ENCODE measurements around the gene EEF2KMT. TPM values are rescaled to one million over a fixed set of nuclear protein-coding genes. Genes with fewer than 3 reads are reported as not detected.

EEF2KMT gene
- total and polyA plus RNA-seq, 2 donors (not counting 3 experiments of a cell fraction or from before 2014, with no cell fraction given) = 13.9 to 15.5 TPM

GRCh38 chr16:5040451-5040850 lies 57.1 kb downstream of the EEF2KMT start:
- H3K4me2 ChIP-seq (ENCODE audit: insufficient read depth, low read length) = no peak overlapping the region
- no peak for DNase-seq (ENCODE audit: low read depth, low spot score)
- no TSS peak for BruUV-seq (replicated peaks)
- no peaks in the 10 kb centered on the region for H3K9me3 ChIP-seq (replicated peaks; ENCODE audit: control insufficient read depth, insufficient read depth, low read length)
- TF ChIP-seq JUN (IDR thresholded peaks at IDR 0.05; ENCODE audit: borderline replicate concordance, insufficient read depth, insufficient read length, low read depth) (no peak), POLR2A (IDR thresholded peaks at IDR 0.05; ENCODE audit: low read depth, low read length) (no peak), POLR2AphosphoS5 (IDR thresholded peaks at IDR 0.05; ENCODE audit: insufficient read depth, low read depth, low read length) (no peak), MYC (IDR thresholded peaks at IDR 0.05; ENCODE audit: low read depth, low read length) (no peak), FOS (IDR thresholded peaks at IDR 0.05; ENCODE audit: borderline replicate concordance, insufficient read depth, low read length) (no peak), EZH2 (IDR thresholded peaks at IDR 0.05; ENCODE audit: borderline replicate concordance, low read depth, low read length, severe bottlenecking) (no peak), MAX (IDR thresholded peaks at IDR 0.05; ENCODE audit: insufficient read depth, insufficient read length) (no peak), GATA2 (IDR thresholded peaks at IDR 0.05; ENCODE audit: insufficient read depth, insufficient read length, low read depth, low read length) (no peak), CTCF (IDR thresholded peaks at IDR 0.05; ENCODE audit: extremely low read depth in 1 of 2, insufficient read depth in 1 of 2, low read depth in 1 of 2, low read length in 2 of 2) (no peak)
- dilution Hi-C loops (cut with MboI; ENCODE audit: extremely low pct_ligation_motif_present, low sequenced_read_pairs) (no loop called here), intact Hi-C loops (cut with micrococcal nuclease) (no loop called here)
- no peak for FAIRE-seq
- ChIA-PET POLR2A (no interaction called here), CTCF (no interaction called here)
- no peak overlapping the region for H3K9ac ChIP-seq (replicated peaks; ENCODE audit: extremely low read depth, insufficient read depth, low read length)
- no peaks in the 10 kb centered on the region for H3K79me2 ChIP-seq (ENCODE audit: control insufficient read depth, insufficient read depth, low read length)
- H3K27ac ChIP-seq (ENCODE audit: insufficient read depth, low read depth, low read length) = no peak overlapping the region
- no peak overlapping the region for H3K4me3 ChIP-seq (replicated peaks in 1 of 3; ENCODE audit: insufficient read depth in 1 of 3, low read depth in 1 of 3, low read length in 3 of 3)
- no peaks in the 10 kb centered on the region for H3K9me1 ChIP-seq (replicated peaks; ENCODE audit: control insufficient read depth, extremely low read depth, insufficient read depth, low read length)
- H3K36me3 ChIP-seq (ENCODE audit: control insufficient read depth in 2 of 2, extremely low read depth in 1 of 2, insufficient read depth in 2 of 2, low read length in 2 of 2) = no peaks in the 10 kb centered on the region
- no peaks in the 10 kb centered on the region for H4K20me1 ChIP-seq (replicated peaks; ENCODE audit: control insufficient read depth, extremely low read depth, insufficient read depth, low read length)
- no peaks in the 10 kb centered on the region for H3K27me3 ChIP-seq (ENCODE audit: control insufficient read depth in 2 of 2, insufficient read depth in 2 of 2, low read length in 2 of 2)
- H3K4me1 ChIP-seq (ENCODE audit: control insufficient read depth, extremely low read depth, insufficient read depth, low read length) = no peaks in the 10 kb centered on the region
- H2AFZ ChIP-seq (ENCODE audit: low read depth, low read length) = no peak overlapping the region

Data from endothelial cell of umbilical vein (primary cell).